Karpas-422 (cell line): Measurements from ENCODE around the gene CABLES1. TPM values are rescaled to one million over a fixed set of nuclear protein-coding genes. Genes with fewer than 3 reads are reported as not detected.
"Not testable (repeated sequence)": the region's sequence is repeated elsewhere in the genome, so short reads cannot be mapped to it uniquely, and the experiment has no call there.

Source experiments
- DNase-seq: peaks from one replicate; pipeline ENCODE4 v3.0.0-alpha.2; 2015
- H2AFZ ChIP-seq: fragments of 200-600 bp; sonication (generic); 2 replicates; pipeline ENCODE4 v1.6.1; 2014; ENCODE audit warnings: antibody characterized with exemption, low read length, mixed read lengths
- H3K27ac ChIP-seq: fragments of 200-600 bp; sonication (generic); 2 replicates; pipeline ENCODE4 v1.5.1; 2014; ENCODE audit warnings: mild to moderate bottlenecking, low read length, moderate library complexity
- H3K27me3 ChIP-seq: fragments of 200-600 bp; sonication (generic); 2 replicates; pipeline ENCODE4 v1.6.1; 2014; ENCODE audit warnings: low read length, mixed read lengths
- H3K36me3 ChIP-seq: fragments of 200-600 bp; sonication (generic); 2 replicates; pipeline ENCODE4 v1.6.1; 2014; ENCODE audit warnings: low read length, mixed read lengths; ENCODE audit not compliant: insufficient read depth
- H3K4me1 ChIP-seq: fragments of 200-600 bp; sonication (generic); 2 replicates; pipeline ENCODE4 v1.6.1; 2014; ENCODE audit warnings: mild to moderate bottlenecking, low read length, mixed read lengths
- H3K4me2 ChIP-seq: fragments of 200-600 bp; sonication (generic); 2 replicates; pipeline ENCODE4 v1.6.1; 2014; ENCODE audit warnings: low read length, low read depth, mild to moderate bottlenecking; ENCODE audit not compliant: poor library complexity, severe bottlenecking
- H3K4me3 ChIP-seq: fragments of 200-600 bp; sonication (generic); 2 replicates; pipeline ENCODE4 v1.5.1; 2014; ENCODE audit warnings: mild to moderate bottlenecking, antibody characterized with exemption, low read length, mixed read lengths
- H3K79me2 ChIP-seq: fragments of 200-600 bp; sonication (generic); 2 replicates; pipeline ENCODE4 v1.6.1; 2014; ENCODE audit warnings: mild to moderate bottlenecking, low read length, mixed read lengths
- H3K9ac ChIP-seq: fragments of 200-600 bp; sonication (generic); 2 replicates; pipeline ENCODE4 v1.6.0; 2014; ENCODE audit warnings: low read length
- H3K9me2 ChIP-seq: fragments of 200-600 bp; sonication (generic), shearing (Covaris generic); replicated peaks from 2 replicates; pipeline ENCODE4 v1.6.0; 2014; ENCODE audit warnings: mild to moderate bottlenecking, low read length, moderate library complexity; ENCODE audit not compliant: insufficient read depth
- H3K9me3 ChIP-seq: fragments of 300-700, 200-600 bp; sonication (generic); 2 replicates; pipeline ENCODE4 v1.6.1; 2014; ENCODE audit warnings: low read length, mixed read lengths
- H4K20me1 ChIP-seq: fragments of 200-600 bp; sonication (generic); 2 replicates; pipeline ENCODE4 v1.6.1; 2014; ENCODE audit warnings: mild to moderate bottlenecking, antibody characterized with exemption, low read length, low read depth; ENCODE audit not compliant: insufficient read depth
- total RNA-seq: library from RNA; depleted of rRNA; stranded (reverse); fragments of >200 nt; shearing (Covaris generic); gene quantifications from 2 replicates; pipeline ENCODE4 v1.2.3, GENCODE V29; 2014; ENCODE audit warnings: low replicate concordance

The CABLES1 gene
- total RNA-seq, 1 experiment from 2014 or later: not detected

GRCh38 chr18:23094411-23095190 is 40.7 kb upstream of the CABLES1 start:
- Histone ChIP-seq H2AFZ (no peak overlapping the region), H3K79me2 (no peaks in the 10 kb centered on the region), H3K36me3 (no peaks in the 10 kb centered on the region), H3K9ac (no peak overlapping the region), H3K27me3 (no peaks in the 10 kb centered on the region), H4K20me1 (no peaks in the 10 kb centered on the region), H3K4me3 (no peak overlapping the region), H3K9me2 (no peaks in the 10 kb centered on the region), H3K27ac (no peak overlapping the region), H3K4me1 (peaks cover 10% of the 10 kb centered on the region), H3K4me2 (no peak overlapping the region), H3K9me3 (no peaks in the 10 kb centered on the region)
- no peak for DNase-seq

- Histone ChIP-seq H2AFZ (no peak overlapping the region), H3K4me2 (no peak overlapping the region), H3K4me3 (no peak overlapping the region), H3K9me2 (no peaks in the 10 kb centered on the region), H3K36me3 (no peaks in the 10 kb centered on the region), H3K9me3 (no peaks in the 10 kb centered on the region), H4K20me1 (no peaks in the 10 kb centered on the region), H3K79me2 (no peaks in the 10 kb centered on the region), H3K27me3 (no peaks in the 10 kb centered on the region), H3K27ac (no peak overlapping the region), H3K9ac (no peak overlapping the region), H3K4me1 (peaks cover 10% of the 10 kb centered on the region)
- DNase-seq: no peak
Observed at GRCh38 chr18:23095463-23095862, 39.8 kb upstream of the CABLES1 start.

DNA sequence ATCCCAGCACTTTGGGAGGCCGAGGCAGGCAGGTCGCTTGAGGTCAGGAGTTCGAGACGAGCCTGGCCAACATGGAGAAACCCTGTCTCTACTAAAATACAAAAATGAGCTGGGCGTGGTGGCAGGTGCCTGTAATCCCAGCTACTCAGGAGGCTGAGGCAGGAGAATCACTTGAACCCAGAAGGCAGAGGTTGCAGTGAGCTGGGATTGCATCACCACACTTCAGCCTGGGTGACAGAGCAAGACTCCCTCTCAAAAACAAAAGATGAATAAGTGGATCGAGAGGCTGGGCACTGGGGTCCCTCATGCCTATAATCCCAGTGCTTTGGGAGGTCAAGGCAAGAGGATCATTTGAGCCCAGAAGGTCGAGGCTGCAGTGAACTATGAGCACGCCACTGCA is 38.3 kb upstream of the CABLES1 start:
- not testable (repeated sequence) for H3K4me2 ChIP-seq, H3K9ac ChIP-seq, H4K20me1 ChIP-seq, H2AFZ ChIP-seq, H3K27ac ChIP-seq, DNase-seq, H3K4me3 ChIP-seq, H3K27me3 ChIP-seq, H3K4me1 ChIP-seq, H3K9me2 ChIP-seq, H3K9me3 ChIP-seq, H3K36me3 ChIP-seq, H3K79me2 ChIP-seq

GRCh38 chr18:23099621-23100020 is 35.7 kb upstream of the CABLES1 start:
- no peaks in the 10 kb centered on the region for H4K20me1 ChIP-seq
- H2AFZ ChIP-seq: no peak overlapping the region
- no peak overlapping the region for H3K27ac ChIP-seq
- no peak for DNase-seq
- no peaks in the 10 kb centered on the region for H3K9me2 ChIP-seq
- H3K4me2 ChIP-seq: no peak overlapping the region
- H3K9ac ChIP-seq: no peak overlapping the region
- no peaks in the 10 kb centered on the region for H3K79me2 ChIP-seq
- no peaks in the 10 kb centered on the region for H3K27me3 ChIP-seq
- H3K4me1 ChIP-seq: no peaks in the 10 kb centered on the region
- H3K9me3 ChIP-seq: no peaks in the 10 kb centered on the region
- no peaks in the 10 kb centered on the region for H3K36me3 ChIP-seq
- no peak overlapping the region for H3K4me3 ChIP-seq

- Histone ChIP-seq H3K9me3 (no peaks in the 10 kb centered on the region), H3K4me3 (no peak overlapping the region), H3K79me2 (no peaks in the 10 kb centered on the region), H2AFZ (no peak overlapping the region), H3K4me1 (no peaks in the 10 kb centered on the region), H3K27ac (no peak overlapping the region), H3K9ac (no peak overlapping the region), H3K36me3 (no peaks in the 10 kb centered on the region), H3K27me3 (no peaks in the 10 kb centered on the region), H4K20me1 (no peaks in the 10 kb centered on the region), H3K9me2 (no peaks in the 10 kb centered on the region), H3K4me2 (no peak overlapping the region)
- DNase-seq: no peak
Observed at GRCh38 chr18:23101861-23102432, 33.3 kb upstream of the CABLES1 start.

- Histone ChIP-seq H3K9ac (no peak overlapping the region), H3K27ac (no peak overlapping the region), H3K79me2 (no peaks in the 10 kb centered on the region), H2AFZ (no peak overlapping the region), H3K4me2 (no peak overlapping the region), H3K4me1 (no peaks in the 10 kb centered on the region), H3K4me3 (no peak overlapping the region), H3K36me3 (no peaks in the 10 kb centered on the region), H4K20me1 (no peaks in the 10 kb centered on the region), H3K27me3 (no peaks in the 10 kb centered on the region), H3K9me3 (no peaks in the 10 kb centered on the region), H3K9me2 (no peaks in the 10 kb centered on the region)
- DNase-seq: no peak
Observed at GRCh38 chr18:23102493-23103261, 32.6 kb upstream of the CABLES1 start.

GRCh38 chr18:23103449-23103848 is 31.8 kb upstream of the CABLES1 start:
- Histone ChIP-seq H4K20me1 (no peaks in the 10 kb centered on the region), H3K27me3 (no peaks in the 10 kb centered on the region), H3K36me3 (no peaks in the 10 kb centered on the region), H3K4me3 (no peak overlapping the region), H3K9me3 (no peaks in the 10 kb centered on the region), H2AFZ (no peak overlapping the region), H3K4me2 (no peak overlapping the region), H3K27ac (no peak overlapping the region), H3K4me1 (no peaks in the 10 kb centered on the region), H3K79me2 (no peaks in the 10 kb centered on the region), H3K9ac (no peak overlapping the region), H3K9me2 (no peaks in the 10 kb centered on the region)
- no peak for DNase-seq

DNA sequence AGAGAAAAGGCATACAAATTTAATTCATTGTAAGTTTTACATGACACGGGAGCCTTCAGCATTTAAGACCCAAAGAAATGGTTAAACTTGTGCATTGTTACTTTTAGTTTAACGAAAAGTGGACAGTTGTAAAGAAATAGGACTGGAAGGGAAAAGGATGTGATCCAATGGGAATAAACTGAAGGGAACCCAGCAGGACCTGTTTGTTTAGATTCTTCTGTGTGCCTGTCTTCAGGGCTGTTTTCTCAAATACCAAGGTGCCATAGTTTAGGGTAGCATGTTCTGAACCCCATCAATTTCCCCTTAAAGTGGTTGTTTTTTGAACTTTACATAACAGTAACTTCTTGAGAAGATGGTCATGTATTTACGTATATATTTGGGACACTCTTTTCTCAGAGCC is 30.3 kb upstream of the CABLES1 start:
- Histone ChIP-seq H3K36me3 (no peaks in the 10 kb centered on the region), H3K79me2 (no peaks in the 10 kb centered on the region), H3K9me2 (no peaks in the 10 kb centered on the region), H3K27ac (no peak overlapping the region), H3K4me3 (no peak overlapping the region), H3K9me3 (no peaks in the 10 kb centered on the region), H3K4me2 (no peak overlapping the region), H3K9ac (no peak overlapping the region), H3K27me3 (no peaks in the 10 kb centered on the region), H4K20me1 (no peaks in the 10 kb centered on the region), H2AFZ (no peak overlapping the region), H3K4me1 (no peaks in the 10 kb centered on the region)
- DNase-seq: no peak
